Natural killer cell (primary cell): ENCODE results near the gene TENM3. TPM values are rescaled to one million over a fixed set of nuclear protein-coding genes. Genes with fewer than 3 reads are reported as not detected.

ENCODE experiments used
- ATAC-seq, 3 donors: fragments of 150-1000 bp in 2 of 3; fragments of 200-7000 bp in 1 of 3; cut with Tn5 transposase; 1 replicate in 1 of 3; 2 replicates in 2 of 3; pipeline ENCODE4 v1.10.0; 2021; ENCODE audit warnings: mild to moderate bottlenecking in 2 of 3, moderate library complexity in 2 of 3
- DNase-seq, 2 donors: peaks; one replicate each; pipeline versions ENCODE4 v3.0.0 to v3.0.0-alpha.2; 2013 to 2021; ENCODE audit warnings: mixed read lengths in 1 of 2
- H3K27ac ChIP-seq: one replicate; pipeline ENCODE4 v1.5.1; 2013; ENCODE audit warnings: mild to moderate bottlenecking, low read length
- H3K27me3 ChIP-seq: one replicate; pipeline ENCODE4 v1.6.1; 2013; ENCODE audit warnings: low read length; ENCODE audit not compliant: control insufficient read depth, insufficient read depth
- H3K36me3 ChIP-seq: one replicate; pipeline ENCODE4 v1.6.1; 2013; ENCODE audit warnings: low read length; ENCODE audit not compliant: control insufficient read depth, insufficient read depth
- H3K4me1 ChIP-seq: one replicate; pipeline ENCODE4 v1.6.1; 2013; ENCODE audit warnings: low read length; ENCODE audit not compliant: control insufficient read depth, insufficient read depth
- H3K4me3 ChIP-seq: one replicate; pipeline ENCODE4 v1.5.1; 2013; ENCODE audit warnings: low read length
- H3K9me3 ChIP-seq: one replicate; pipeline ENCODE4 v1.6.1; 2013; ENCODE audit warnings: low read length; ENCODE audit not compliant: control insufficient read depth, insufficient read depth
- H3K27ac Mint-ChIP-seq, 2 donors: one replicate each; pipeline ENCODE4 v1.8.0; 2022; ENCODE audit warnings: mild to moderate bottlenecking in 2 of 2, mixed read lengths in 2 of 2, moderate library complexity in 1 of 2
- H3K27me3 Mint-ChIP-seq, 2 donors: one replicate each; pipeline ENCODE4 v1.8.0; 2022; ENCODE audit warnings: low read depth in 2 of 2, mixed read lengths in 2 of 2
- H3K36me3 Mint-ChIP-seq: one replicate; pipeline ENCODE4 v1.8.0; 2022; ENCODE audit warnings: mixed read lengths
- H3K4me1 Mint-ChIP-seq, 2 donors: one replicate each; pipeline ENCODE4 v1.8.0; 2022; ENCODE audit warnings: mixed read lengths in 2 of 2
- H3K4me3 Mint-ChIP-seq: one replicate; pipeline ENCODE4 v1.8.0; 2022; ENCODE audit warnings: mild to moderate bottlenecking, moderate library complexity, mixed read lengths
- H3K9me3 Mint-ChIP-seq, 2 donors: one replicate each; pipeline ENCODE4 v1.8.0; 2022; ENCODE audit warnings: mixed read lengths in 2 of 2
- CTCF ChIP-seq: fragments of 200-600 bp; IDR thresholded peaks from one replicate; pipeline ENCODE4 v1.8.0; 2022; ENCODE audit warnings: antibody characterized with exemption
- WGBS: methylation state at CpG from one replicate; pipeline ENCODE4 v1.1.7; 2013; ENCODE audit warnings: missing lambda C conversion rate; ENCODE audit not compliant: insufficient coverage; 5-methylcytosine and 5-hydroxymethylcytosine counted together
- intact Hi-C: fragments of 100-400 bp; cut with micrococcal nuclease; formaldehyde crosslinking; loops from one replicate; pipeline ENCODE4 v1.14.2; 2022
- total RNA-seq, 4 donors: library from RNA; stranded (reverse); fragments of 120-200 nt in 1 of 4; gene quantifications; one replicate each; pipeline versions ENCODE4 v1.2.3 to v1.2.4, GENCODE V29; 2013 to 2022

Gene TENM3
- total RNA-seq, 3 donors from 2014 or later (not counting 1 experiment from before 2014, with no cell fraction given), result not detected

GRCh38 chr4:182404376-182404775, 161.2 kb downstream of the TENM3 start:
- no peak for TF ChIP-seq CTCF
- WGBS, result 89% methylated on average over 7 of the region's 7 CpGs
- H3K9me3 Mint-ChIP-seq, result peaks cover 0 to 7% of the 10 kb centered on the region in 2 donors
- no peaks in the 10 kb centered on the region for H3K27me3 ChIP-seq
- no peaks in the 10 kb centered on the region for H3K9me3 ChIP-seq
- no peak overlapping the region for H3K27ac ChIP-seq
- H3K27ac Mint-ChIP-seq, result no peak overlapping the region
- H3K4me1 ChIP-seq, result no peaks in the 10 kb centered on the region
- intact Hi-C loops, result no loop called here
- H3K27me3 Mint-ChIP-seq, result no peaks in the 10 kb centered on the region
- DNase-seq (no peak), ATAC-seq (no peak)
- H3K4me1 Mint-ChIP-seq, result no peaks in the 10 kb centered on the region
- no peaks in the 10 kb centered on the region for H3K36me3 Mint-ChIP-seq
- H3K36me3 ChIP-seq, result no peaks in the 10 kb centered on the region
- H3K4me3 ChIP-seq, result no peak overlapping the region
- no peak overlapping the region for H3K4me3 Mint-ChIP-seq

- H3K36me3 ChIP-seq, result no peaks in the 10 kb centered on the region
- Mint-ChIP-seq H3K4me3 (no peak overlapping the region), H3K4me1 (no peaks in the 10 kb centered on the region), H3K27ac (no peak overlapping the region), H3K27me3 (no peaks in the 10 kb centered on the region), H3K36me3 (no peaks in the 10 kb centered on the region), H3K9me3 (peaks cover 0 to 7% of the 10 kb centered on the region in 2 donors)
- no peak for TF ChIP-seq CTCF
- no peaks in the 10 kb centered on the region for H3K27me3 ChIP-seq
- no peak overlapping the region for H3K27ac ChIP-seq
- DNase-seq, result no peak
- H3K4me3 ChIP-seq, result no peak overlapping the region
- intact Hi-C loops, result no loop called here
- no peaks in the 10 kb centered on the region for H3K4me1 ChIP-seq
- no peaks in the 10 kb centered on the region for H3K9me3 ChIP-seq
- WGBS, result 88% methylated on average over 11 of the region's 11 CpGs
- ATAC-seq, result no peak
These were observed 161.9 kb downstream of the TENM3 start for GRCh38 chr4:182405087-182405486.

- DNase-seq (no peak), ATAC-seq (no peak)
- Histone ChIP-seq H3K36me3 (no peaks in the 10 kb centered on the region), H3K9me3 (no peaks in the 10 kb centered on the region), H3K4me1 (no peaks in the 10 kb centered on the region), H3K27me3 (no peaks in the 10 kb centered on the region), H3K4me3 (no peak overlapping the region), H3K27ac (no peak overlapping the region)
- H3K9me3 Mint-ChIP-seq, result peaks cover 3 to 7% of the 10 kb centered on the region in 2 donors
- H3K27me3 Mint-ChIP-seq, result no peaks in the 10 kb centered on the region
- no peak for TF ChIP-seq CTCF
- WGBS, result 95% methylated on average over 5 of the region's 5 CpGs
- H3K27ac Mint-ChIP-seq, result no peak overlapping the region
- H3K4me1 Mint-ChIP-seq, result no peaks in the 10 kb centered on the region
- no peaks in the 10 kb centered on the region for H3K36me3 Mint-ChIP-seq
- no peak overlapping the region for H3K4me3 Mint-ChIP-seq
- intact Hi-C loops, result no loop called here
These were observed 166.1 kb downstream of the TENM3 start for GRCh38 chr4:182409271-182409670.

DNA sequence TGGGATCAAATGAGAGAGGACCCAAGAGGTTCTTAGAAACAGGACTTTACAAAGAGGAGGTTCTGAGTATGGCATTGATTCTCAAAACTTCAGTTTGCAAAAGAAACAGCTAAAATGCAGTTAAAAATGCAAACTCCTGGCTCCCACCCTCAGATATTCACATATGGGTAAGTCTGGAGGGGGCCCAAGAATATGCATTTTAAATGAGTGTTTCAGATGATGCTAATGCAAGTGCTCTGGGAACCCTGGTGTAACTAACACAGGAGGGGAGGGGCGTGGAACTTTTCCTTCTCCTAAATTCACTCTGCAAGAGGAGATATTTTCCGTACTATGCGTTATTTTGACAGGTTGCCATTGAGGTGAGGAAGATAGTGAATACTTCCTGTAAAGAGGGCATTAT, 168.2 kb downstream of the TENM3 start:
- no peak for TF ChIP-seq CTCF
- H3K4me1 Mint-ChIP-seq, result no peaks in the 10 kb centered on the region
- no peaks in the 10 kb centered on the region for H3K36me3 Mint-ChIP-seq
- H3K27ac Mint-ChIP-seq, result no peak overlapping the region
- Histone ChIP-seq H3K9me3 (no peaks in the 10 kb centered on the region), H3K4me3 (no peak overlapping the region), H3K36me3 (no peaks in the 10 kb centered on the region), H3K27ac (no peak overlapping the region), H3K4me1 (no peaks in the 10 kb centered on the region), H3K27me3 (no peaks in the 10 kb centered on the region)
- DNase-seq (no peak), ATAC-seq (no peak)
- intact Hi-C loops, result no loop called here
- H3K27me3 Mint-ChIP-seq, result no peaks in the 10 kb centered on the region
- no peak overlapping the region for H3K4me3 Mint-ChIP-seq
- H3K9me3 Mint-ChIP-seq, result peaks cover 3% of the 10 kb centered on the region in 2 donors
- WGBS, result 100% methylated on average over 1 of the region's 3 CpGs
